Thoracic aorta (tissue), 2 donors: ENCODE measurements around the gene ATAD3C. TPM values are rescaled to one million over a fixed set of nuclear protein-coding genes. Genes with fewer than 3 reads are reported as not detected.
A peak's percentile ranks its signal among the peaks of the same experiment; 100 is the strongest.
"Not testable (repeated sequence)": the region's sequence is repeated elsewhere in the genome, so short reads cannot be mapped to it uniquely, and the experiment has no call there.

ENCODE experiments used
- ATAC-seq: fragments of 150-250 bp; one replicate; pipeline ENCODE4 v1.8.0; 2017; ENCODE audit warnings: low read depth; ENCODE audit not compliant: insufficient number of reproducible peaks, low FRiP score
- DNase-seq: peaks from one replicate; pipeline ENCODE4 v3.0.0-alpha.2; 2020; ENCODE audit warnings: low spot score
- H3K27ac ChIP-seq, 2 donors: fragments of 200-600 bp; sonication (generic); 1 replicate in 1 of 2; 2 replicates in 1 of 2; pipeline ENCODE4 v1.5.1; 2016; ENCODE audit warnings: mild to moderate bottlenecking in 2 of 2, moderate library complexity in 2 of 2
- H3K27me3 ChIP-seq: fragments of 200-600 bp; sonication (generic); replicated peaks from 2 replicates; pipeline ENCODE4 v1.6.0; 2016; ENCODE audit warnings: mild to moderate bottlenecking; ENCODE audit not compliant: insufficient read depth
- H3K36me3 ChIP-seq: fragments of 200-600 bp; sonication (generic); one replicate; pipeline ENCODE4 v1.5.1; 2016
- H3K4me1 ChIP-seq, 2 donors: fragments of 200-600 bp; sonication (generic); 1 replicate in 1 of 2; 2 replicates in 1 of 2; pipeline versions ENCODE4 v1.5.1 to v1.6.0; 2016; ENCODE audit warnings: low read depth in 2 of 2, mild to moderate bottlenecking in 1 of 2; ENCODE audit not compliant: control insufficient read depth in 1 of 2
- H3K4me3 ChIP-seq: fragments of 200-600 bp; sonication (generic); 2 replicates; pipeline ENCODE4 v1.5.1; 2016; ENCODE audit warnings: mild to moderate bottlenecking
- H3K9me3 ChIP-seq: fragments of 200-600 bp; sonication (generic); 2 replicates; pipeline ENCODE4 v1.5.1; 2016
- CTCF ChIP-seq: fragments of 200-600 bp; sonication (generic); IDR thresholded peaks from one replicate; pipeline ENCODE4 v1.5.1; 2019; ENCODE audit warnings: antibody characterized with exemption
- total RNA-seq, 2 donors: library from RNA; depleted of rRNA; stranded (reverse); fragments of >200 nt; gene quantifications; one replicate each; pipeline versions ENCODE4 v1.1.0 to v1.2.3, GENCODE V29; 2016

The ATAD3C gene
- total RNA-seq, 2 donors from 2014 or later, result 0.27 TPM; not detected in 1

GRCh38 chr1:1407636-1408318, 41.7 kb upstream of the ATAD3C start:
- H3K27ac ChIP-seq, result peak overlapping the region; percentile 82 to 84
- TF ChIP-seq CTCF, result no peak
- no peaks in the 10 kb centered on the region for H3K9me3 ChIP-seq
- H3K27me3 ChIP-seq, result no peaks in the 10 kb centered on the region
- ATAC-seq (no peak), DNase-seq (no peak)
- peaks cover 15 to 36% of the 10 kb centered on the region in 2 donors for H3K4me1 ChIP-seq
- H3K36me3 ChIP-seq, result peaks cover 22% of the 10 kb centered on the region
- H3K4me3 ChIP-seq, result peak overlapping the region; percentile 100

- peaks cover 15 to 32% of the 10 kb centered on the region in 2 donors for H3K4me1 ChIP-seq
- H3K27ac ChIP-seq, ATAC-seq, H3K4me3 ChIP-seq, H3K9me3 ChIP-seq, H3K27me3 ChIP-seq, H3K36me3 ChIP-seq, DNase-seq: not testable (repeated sequence)
Observed at GRCh38 chr1:1410238-1410637, 39.3 kb upstream of the ATAD3C start.

- no peaks in the 10 kb centered on the region for H3K27me3 ChIP-seq
- DNase-seq (no peak), ATAC-seq (no peak)
- H3K36me3 ChIP-seq, result no peaks in the 10 kb centered on the region
- H3K27ac ChIP-seq, result no peak overlapping the region
- no peak for TF ChIP-seq CTCF
- H3K4me3 ChIP-seq, result no peak overlapping the region
- peaks cover 7 to 19% of the 10 kb centered on the region in 2 donors for H3K4me1 ChIP-seq
- H3K9me3 ChIP-seq, result no peaks in the 10 kb centered on the region
Observed at GRCh38 chr1:1411626-1412025, 37.9 kb upstream of the ATAD3C start.

GRCh38 chr1:1412311-1412902, 37.1 kb upstream of the ATAD3C start:
- not testable (repeated sequence) for H3K4me3 ChIP-seq, H3K36me3 ChIP-seq, H3K9me3 ChIP-seq, H3K27ac ChIP-seq, H3K27me3 ChIP-seq, ATAC-seq, DNase-seq
- peaks cover 7 to 19% of the 10 kb centered on the region in 2 donors for H3K4me1 ChIP-seq

- no peak overlapping the region for H3K27ac ChIP-seq
- H3K27me3 ChIP-seq, result no peaks in the 10 kb centered on the region
- ATAC-seq (no peak), DNase-seq (no peak)
- H3K36me3 ChIP-seq, result no peaks in the 10 kb centered on the region
- TF ChIP-seq CTCF, result no peak
- no peaks in the 10 kb centered on the region for H3K4me1 ChIP-seq
- no peak overlapping the region for H3K4me3 ChIP-seq
- no peaks in the 10 kb centered on the region for H3K9me3 ChIP-seq
Observed at GRCh38 chr1:1415751-1416150, 33.7 kb upstream of the ATAD3C start.

- not testable (repeated sequence) for H3K4me3 ChIP-seq, H3K4me1 ChIP-seq, H3K27ac ChIP-seq, H3K36me3 ChIP-seq, H3K9me3 ChIP-seq, H3K27me3 ChIP-seq, ATAC-seq, DNase-seq
Observed at GRCh38 chr1:1417396-1417795, 32.1 kb upstream of the ATAD3C start.

GRCh38 chr1:1417825-1418463, 31.5 kb upstream of the ATAD3C start:
- not testable (repeated sequence) for H3K4me3 ChIP-seq, DNase-seq, H3K36me3 ChIP-seq, H3K27ac ChIP-seq, H3K27me3 ChIP-seq, ATAC-seq, H3K9me3 ChIP-seq, H3K4me1 ChIP-seq
